Measurements from ENCODE around the gene SRGAP3.
A peak's percentile ranks its signal among the peaks of the same experiment; 100 is the strongest.

The SRGAP3 gene

DNA sequence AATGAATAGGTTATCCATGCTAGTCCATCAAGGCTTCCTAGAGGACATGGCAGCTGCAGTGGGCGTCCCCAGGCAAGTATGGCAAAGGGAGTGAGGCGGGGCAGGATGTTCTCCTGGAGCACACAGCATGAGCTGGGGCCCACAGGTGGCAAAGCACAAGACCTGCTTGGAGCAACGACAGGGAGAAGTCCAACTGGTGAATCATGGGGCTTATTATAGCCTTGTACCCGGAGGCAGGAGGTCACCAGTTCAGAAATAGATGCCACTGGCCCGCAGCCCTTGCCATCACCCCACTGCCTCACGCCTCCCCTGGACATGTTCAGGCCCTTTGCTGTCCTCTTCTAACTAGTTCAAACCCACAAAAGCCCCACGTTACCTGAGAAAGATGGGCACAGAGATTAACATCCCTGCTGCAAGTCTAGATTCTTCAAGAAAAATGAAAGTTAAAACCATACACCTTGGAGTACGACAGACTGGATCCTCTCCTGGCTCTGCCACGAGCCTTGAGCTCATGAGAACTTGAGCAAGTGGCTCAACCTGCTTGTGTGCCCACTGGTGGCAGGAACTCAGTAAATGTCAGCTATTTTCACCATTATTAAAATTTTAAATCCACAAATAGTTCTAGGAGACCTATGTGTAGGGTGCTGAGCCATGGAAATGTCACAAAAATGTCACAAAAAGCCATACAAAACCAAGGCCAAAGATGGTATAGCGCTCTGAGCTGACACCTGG, 1.8 kb upstream of the SRGAP3 start:
- DNase-seq, result no peak

GRCh38 chr3:9250236-9250635, 790 bp upstream of the SRGAP3 start:
- peak in 1 of 2 experiments; percentile 0 for DNase-seq

GRCh38 chr3:9248522-9249271, 749 bp downstream of the SRGAP3 start:
- DNase-seq, result no peak

DNA sequence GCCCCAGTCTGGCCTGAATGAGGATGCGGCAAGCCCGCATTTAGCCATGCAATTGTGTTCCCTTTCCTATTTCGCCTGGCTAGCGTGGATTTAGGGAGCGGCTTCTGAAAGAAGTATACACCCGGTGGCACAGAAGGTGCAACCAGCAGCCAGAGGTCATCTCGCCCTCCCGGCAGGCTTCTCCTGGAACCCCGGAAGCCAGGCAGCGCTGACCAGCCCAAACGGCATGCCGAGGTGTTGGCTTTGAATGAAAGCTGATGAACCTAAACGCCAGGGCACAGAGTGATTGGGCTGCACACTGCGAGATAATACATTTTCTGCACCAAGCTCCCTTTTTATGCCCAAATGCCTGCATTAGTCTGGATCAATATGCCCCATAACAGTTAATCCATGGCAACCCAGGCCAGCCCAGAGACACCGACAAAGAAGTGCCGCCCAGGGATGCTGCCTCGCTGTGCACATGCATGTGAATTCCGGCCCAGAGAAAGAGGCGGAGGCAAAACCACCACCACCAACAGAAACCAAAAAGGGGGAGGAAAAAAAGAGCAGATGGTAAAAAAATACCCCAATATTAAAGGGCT, 1.4 kb downstream of the SRGAP3 start:
- DNase-seq, result no peak

DNA sequence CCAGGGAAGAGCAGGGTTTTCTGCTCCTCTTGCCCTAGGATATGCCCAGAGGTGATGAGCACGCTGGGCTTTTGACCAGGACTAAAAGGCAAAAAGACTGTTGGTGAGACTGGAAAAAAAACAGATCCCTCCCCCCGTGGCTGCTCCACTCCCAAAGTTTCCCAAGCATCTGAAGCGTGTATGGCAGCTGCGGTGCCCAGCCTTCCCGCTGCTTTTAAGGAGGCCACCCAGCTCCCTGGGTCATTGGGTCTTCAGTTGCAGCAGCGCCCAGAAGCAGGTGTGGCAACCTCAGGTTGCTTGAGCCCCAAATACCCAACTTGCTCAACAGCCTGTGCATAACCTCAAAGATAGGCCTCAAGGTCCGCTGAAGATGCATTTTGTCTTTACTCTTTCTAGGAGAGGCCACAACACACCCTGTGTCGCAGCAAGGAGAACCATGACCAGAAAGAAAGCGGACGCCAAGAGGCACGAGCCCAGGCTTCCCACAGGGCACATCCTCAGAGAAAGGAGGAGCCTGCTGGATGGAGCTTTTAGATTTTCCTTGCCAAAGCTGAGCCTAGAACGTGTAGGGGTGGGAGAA, 2.0 kb downstream of the SRGAP3 start:
- no peak for DNase-seq

DNA sequence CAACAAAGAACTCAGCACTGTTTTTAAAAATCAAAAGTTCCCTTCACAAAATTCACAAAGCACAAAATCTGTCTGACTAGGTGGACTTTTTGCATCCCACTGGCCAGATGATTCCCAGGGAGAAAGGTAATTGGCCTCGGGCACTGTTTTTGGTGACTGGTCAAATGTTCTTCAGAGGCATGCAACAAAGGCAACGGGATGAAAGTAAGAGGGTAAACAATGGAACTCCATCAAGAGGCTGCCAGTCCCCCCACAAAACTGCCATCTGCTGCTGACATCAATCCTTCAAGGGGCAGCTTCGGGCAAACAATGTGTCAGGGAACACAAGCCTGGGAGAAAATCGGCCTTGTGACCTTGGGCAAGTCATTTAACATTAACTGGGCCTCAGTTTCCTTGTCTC, 3.3 kb downstream of the SRGAP3 start:
- DNase-seq, result no peak

GRCh38 chr3:9244495-9245183, 4.8 kb downstream of the SRGAP3 start:
- DNase-seq, result no peak

DNA sequence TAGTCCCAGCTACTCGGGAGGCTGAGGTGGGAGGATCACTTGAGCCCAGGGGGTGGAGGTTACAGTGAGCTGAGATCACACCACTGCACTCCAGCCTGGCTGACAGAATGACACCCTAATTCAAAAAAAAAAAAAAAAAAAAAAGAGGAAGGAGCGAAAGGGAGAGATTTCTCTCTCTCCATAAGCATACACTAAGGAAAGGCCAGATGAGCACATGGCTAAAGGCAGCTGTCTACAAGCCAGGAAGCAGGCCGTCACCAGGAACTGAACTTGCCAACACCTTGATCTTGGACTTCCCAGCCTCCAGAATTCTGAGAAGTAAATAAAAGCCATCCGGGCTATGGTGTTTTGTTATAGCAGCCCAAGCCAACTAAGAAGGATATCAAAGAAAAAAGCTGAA, 7.5 kb downstream of the SRGAP3 start:
- no peak for DNase-seq

DNA sequence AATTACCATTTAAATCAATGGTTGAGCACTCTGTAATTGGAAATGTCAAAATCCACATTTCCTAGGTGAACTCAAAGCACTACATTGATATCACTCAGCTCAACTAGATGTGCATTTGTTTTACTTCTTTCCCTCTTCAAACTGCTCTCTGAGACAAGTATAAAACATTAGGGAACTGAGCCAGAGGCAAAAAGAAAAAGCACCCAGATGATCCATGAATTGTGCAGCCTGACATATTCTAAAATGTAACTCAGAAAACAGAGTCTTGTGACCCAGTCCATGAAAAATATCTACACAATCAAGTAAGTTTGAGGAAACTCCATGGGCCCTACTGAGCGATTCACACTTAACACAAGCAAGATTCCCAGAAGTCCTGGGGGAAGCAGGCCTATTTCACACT, 9.8 kb downstream of the SRGAP3 start:
- no peak for DNase-seq

- no peak for DNase-seq
Observed at GRCh38 chr3:9238721-9239295, 10.6 kb downstream of the SRGAP3 start.

DNA sequence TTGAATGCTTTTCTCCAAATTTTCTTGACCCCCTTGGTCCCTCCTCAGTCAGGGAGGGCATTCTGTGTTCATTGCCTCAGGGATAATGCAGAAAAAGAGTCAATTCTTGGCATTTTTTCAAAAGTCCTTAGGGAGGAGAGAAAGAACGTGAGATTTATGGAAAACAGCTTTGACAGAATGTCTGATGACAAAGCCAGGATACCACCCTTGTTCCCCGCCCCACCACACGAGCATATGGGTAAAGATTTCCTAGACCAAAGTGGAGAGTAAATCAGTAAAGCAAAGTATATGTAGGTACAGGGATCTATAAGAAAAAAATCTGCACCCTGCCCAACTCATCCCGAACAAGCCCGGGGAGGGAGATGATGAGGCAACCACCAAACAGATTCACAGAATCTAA, 11.2 kb downstream of the SRGAP3 start:
- DNase-seq, result no peak

DNA sequence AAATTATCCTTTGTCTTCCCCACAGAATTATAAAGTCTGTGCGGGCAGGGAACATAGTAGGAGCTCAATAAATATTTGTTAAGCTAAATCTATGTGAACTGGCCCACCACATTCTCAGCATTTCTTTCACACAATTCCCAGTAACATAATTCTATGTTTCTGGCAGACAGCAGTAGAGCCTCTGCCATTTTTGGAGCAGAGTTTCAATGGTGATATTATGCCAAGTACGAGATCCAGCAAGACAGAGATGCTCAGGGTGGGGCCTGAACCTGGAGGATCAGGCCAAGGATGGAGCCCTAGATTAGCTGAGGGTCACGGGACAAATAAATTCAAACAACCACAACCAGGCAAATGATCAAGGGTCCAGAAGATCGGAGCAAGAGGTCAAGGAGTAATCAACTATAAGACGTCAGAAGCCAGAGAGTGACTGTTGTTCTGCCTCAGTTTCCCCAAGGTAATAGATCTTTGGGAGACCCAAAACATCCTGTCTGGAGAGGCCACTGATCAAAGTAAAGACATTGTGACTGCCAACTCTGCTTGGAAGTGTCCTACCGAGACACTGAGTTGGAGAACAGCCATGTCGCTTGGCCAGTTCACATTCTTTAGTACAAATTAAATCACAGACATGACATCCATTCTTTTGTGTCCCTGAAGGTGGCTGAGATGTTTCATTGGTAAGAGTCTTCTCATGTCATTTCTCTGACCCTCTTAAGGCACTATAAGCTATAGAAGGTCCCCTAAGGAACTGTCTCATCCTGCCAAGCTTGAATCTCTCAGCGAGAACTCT, 15.4 kb downstream of the SRGAP3 start:
- no peak for DNase-seq

DNA sequence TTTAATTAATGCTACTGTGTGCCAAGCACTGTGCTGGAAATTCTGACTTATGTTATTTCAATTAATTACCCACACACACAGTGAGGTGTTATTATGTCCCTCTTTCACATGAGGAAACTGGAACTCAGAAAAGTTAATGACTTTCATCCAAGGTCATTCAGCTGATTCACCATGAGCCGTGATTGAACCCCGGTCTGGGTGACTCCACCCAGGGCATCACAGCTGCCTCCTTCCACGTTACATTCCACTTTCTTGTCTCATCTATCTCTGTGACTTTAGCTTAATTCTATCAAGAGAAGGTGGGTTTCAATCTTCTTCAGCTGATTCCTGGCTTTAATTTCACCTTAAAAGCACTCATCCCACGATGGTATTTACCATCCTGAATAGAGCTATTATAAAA, 16.3 kb downstream of the SRGAP3 start:
- no peak for DNase-seq

- DNase-seq, result no peak
Observed at GRCh38 chr3:9231937-9232336, 17.5 kb downstream of the SRGAP3 start.

GRCh38 chr3:9231471-9231870, 18.0 kb downstream of the SRGAP3 start:
- no peak for DNase-seq

GRCh38 chr3:9231006-9231405, 18.4 kb downstream of the SRGAP3 start:
- DNase-seq, result no peak

DNA sequence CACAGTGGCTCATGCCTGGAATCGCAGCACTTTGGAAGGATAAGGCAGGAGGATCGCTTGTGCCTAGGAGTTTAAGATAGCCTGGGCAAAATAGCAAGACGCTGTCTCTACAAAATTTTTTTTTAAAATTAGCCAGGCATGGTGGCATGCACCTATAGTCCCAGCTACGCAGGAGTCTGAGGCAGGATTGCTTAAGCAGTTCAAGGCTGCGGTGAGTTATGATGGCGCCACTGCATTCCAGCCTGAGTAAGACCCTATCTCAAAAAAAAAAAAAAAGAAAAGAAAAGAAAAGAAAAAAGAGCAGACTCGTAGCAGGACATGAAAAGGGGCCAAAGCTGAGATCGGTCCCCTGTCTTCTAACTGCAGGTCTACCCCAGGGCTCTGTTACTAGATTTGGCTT, 18.9 kb downstream of the SRGAP3 start:
- no peak for DNase-seq

- DNase-seq, result no peak
Observed at GRCh38 chr3:9229879-9230278, 19.6 kb downstream of the SRGAP3 start.

GRCh38 chr3:9229325-9229724, 20.1 kb downstream of the SRGAP3 start:
- no peak for DNase-seq

GRCh38 chr3:9226326-9226725, 23.1 kb downstream of the SRGAP3 start:
- DNase-seq, result no peak

- no peak for DNase-seq
Observed at GRCh38 chr3:9225268-9225667, 24.2 kb downstream of the SRGAP3 start.

DNA sequence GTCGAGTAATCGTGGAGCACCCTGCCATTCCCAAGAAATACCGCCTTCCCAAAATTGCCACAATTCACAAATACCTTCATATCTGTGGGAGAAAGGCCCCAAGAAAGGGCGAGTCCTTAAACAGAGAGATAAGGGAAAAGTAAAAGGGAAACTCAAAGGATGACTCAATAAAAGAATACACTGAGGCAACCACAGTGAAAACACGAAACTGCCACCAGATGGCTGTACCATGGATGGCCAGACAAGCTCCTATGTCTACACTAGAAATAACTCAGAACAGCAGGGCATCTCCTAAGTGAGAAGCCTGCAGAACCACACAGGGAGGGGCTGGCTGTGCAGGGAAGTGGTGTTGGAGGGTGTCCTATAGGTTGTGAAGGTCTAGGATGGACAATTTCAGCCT, 25.0 kb downstream of the SRGAP3 start:
- DNase-seq, result no peak

Measured in NCI-H2081 (cell line).